AG09319 (cell line): ENCODE results near the gene PCSK6.

ENCODE experiments used
- DNase-seq: peaks from one replicate; pipeline ENCODE4 v3.0.0-alpha.2; 2010; ENCODE audit warnings: low read depth; ENCODE audit errors: extremely low read depth
- TF ChIP-seq, protein P1 (sequence below): IDR thresholded peaks from 2 replicates; pipeline ENCODE4 v1.5.1; 2011; ENCODE audit warnings: low read depth, mild to moderate bottlenecking, inconsistent platforms, low read length, moderate library complexity

The PCSK6 gene

DNA sequence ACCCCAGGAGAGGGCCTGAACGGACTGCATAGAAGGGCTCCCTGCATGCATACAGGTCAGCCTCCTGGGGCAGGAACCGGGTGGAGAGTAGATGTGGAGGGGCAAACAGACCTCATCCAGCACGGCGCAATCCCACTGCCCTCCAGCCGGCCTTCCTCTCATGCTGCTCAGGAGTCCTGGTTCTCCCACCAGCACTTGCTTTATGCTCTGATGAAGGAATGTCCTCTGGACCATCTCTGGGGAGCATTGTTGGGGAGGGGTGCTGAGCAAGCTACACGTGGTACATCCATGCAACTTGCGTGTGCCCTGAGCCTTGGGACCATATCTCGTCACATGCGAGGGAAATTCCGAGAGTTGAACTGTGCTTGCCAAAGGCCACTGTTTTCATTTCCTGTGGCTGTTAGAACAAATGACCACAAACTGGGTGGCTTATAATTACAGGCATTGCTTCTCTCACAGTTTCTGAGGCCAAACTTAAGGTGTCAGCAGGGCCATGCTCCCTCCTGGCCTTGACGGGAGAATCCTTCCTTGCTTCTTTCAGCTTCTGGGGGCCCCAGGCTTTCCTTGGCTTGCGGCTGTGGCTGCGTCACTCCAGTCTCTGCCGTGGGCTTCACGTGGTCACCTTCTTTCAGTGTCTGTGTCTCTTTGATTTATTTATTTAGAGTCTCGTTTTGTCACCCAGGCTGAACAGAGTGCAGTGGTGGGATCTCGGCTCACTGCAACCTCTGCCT, 224.4 kb downstream of the PCSK6 start:
- DNase-seq, result no peak
- TF ChIP-seq, protein P1, sequence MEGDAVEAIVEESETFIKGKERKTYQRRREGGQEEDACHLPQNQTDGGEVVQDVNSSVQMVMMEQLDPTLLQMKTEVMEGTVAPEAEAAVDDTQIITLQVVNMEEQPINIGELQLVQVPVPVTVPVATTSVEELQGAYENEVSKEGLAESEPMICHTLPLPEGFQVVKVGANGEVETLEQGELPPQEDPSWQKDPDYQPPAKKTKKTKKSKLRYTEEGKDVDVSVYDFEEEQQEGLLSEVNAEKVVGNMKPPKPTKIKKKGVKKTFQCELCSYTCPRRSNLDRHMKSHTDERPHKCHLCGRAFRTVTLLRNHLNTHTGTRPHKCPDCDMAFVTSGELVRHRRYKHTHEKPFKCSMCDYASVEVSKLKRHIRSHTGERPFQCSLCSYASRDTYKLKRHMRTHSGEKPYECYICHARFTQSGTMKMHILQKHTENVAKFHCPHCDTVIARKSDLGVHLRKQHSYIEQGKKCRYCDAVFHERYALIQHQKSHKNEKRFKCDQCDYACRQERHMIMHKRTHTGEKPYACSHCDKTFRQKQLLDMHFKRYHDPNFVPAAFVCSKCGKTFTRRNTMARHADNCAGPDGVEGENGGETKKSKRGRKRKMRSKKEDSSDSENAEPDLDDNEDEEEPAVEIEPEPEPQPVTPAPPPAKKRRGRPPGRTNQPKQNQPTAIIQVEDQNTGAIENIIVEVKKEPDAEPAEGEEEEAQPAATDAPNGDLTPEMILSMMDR, result no peak

DNA sequence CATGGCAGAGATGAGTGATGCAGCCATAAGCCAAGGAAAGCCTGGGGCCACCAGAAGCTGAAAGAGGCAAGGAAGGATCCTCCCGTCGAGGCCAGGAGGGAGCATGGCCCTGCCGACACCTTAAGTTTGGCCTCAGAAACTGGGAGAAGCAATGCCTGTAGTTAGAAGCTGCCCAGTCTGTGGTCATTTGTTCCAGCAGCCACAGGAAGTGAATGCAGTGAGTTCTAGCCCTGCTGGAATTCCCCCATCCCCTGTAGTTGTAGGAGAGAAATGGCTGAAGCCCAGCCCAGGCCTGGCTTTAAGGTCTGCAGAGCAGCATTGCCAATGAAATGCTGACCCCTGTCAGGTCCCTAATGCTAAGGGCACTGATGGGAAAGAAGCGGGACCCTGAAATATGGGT, 225.5 kb downstream of the PCSK6 start:
- DNase-seq, result no peak
- TF ChIP-seq, protein P1, result no peak

DNA sequence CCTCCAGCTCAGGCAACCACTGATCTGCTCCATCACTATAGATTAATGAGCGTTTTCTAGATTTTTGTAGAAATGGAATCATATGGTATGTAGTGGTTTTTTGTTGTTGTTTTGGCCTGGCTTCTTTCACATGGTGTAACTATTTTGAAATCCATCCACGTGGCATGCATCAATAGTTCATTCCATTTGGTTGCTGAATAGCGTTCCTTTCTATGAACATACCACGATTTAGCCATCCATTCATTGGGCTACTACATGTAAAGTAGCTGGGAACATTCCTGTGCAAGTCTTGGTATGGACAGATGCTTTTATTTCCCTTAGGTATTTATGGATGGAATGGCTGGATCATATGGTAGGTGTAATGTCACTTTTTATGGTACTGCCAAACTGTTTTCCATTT, 227.0 kb downstream of the PCSK6 start:
- no peak for DNase-seq
- TF ChIP-seq, protein P1, result no peak

DNA sequence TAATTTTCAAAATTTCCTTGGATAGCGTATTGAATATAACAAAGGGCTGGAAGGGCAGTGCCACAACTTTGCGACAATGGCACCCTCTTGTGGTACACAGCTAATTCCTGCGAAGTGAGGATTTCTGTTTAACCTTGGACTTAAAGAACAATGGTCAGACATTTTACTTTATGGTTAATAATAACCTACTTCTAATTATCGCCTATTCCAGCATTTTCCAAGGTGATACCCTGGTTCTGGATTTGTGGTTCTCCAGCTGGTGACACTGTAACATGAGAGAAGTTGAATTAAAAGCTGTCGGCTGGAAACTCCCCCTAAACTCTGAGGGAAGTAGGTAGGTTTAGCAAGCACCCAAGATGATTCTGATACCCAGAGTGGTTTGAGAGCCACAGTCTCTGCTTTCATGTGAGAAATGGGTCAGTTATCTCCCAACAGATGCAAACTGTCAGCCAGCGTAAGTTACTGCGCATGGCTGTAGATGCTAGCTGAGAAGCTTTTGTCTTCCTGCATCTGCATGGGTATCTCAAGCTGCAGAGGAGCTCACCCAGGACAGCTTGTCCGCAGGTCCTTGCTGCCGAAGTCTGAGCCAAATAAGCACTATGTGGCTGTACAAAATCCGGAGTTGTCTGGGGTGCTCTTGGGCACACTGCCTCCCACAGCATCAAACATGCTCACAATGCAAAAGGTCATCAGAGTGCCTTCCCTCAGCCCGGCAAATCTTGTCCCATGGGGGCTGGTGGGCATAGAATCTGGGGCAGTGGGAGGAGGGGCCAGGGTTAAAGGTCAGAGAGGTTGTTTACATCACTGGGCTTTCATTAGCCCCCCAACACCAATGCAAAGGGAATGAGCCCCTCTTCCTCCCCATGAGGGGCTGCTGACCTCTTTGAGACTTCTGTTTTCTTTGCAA, 231.0 kb downstream of the PCSK6 start:
- DNase-seq, result no peak
- TF ChIP-seq, protein P1, result peak; percentile 80

DNA sequence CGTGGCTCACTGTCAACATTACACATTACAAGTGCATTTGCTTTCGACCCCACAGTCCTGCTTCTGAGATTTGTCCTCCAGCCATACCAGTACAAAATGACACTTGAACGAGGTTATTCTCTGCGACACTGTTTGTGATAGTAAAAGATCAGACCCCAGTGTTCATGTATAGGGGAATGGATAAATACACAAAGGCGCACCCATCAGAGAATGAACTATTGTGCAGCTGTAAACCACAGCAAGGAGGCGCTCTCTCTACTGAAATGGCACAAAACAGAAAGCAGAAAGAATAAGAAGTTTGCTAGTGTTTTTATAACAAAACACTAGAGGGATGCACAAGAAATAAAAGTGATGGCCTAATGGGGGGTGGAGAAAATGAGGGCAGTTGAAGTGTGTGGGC, 232.8 kb downstream of the PCSK6 start:
- TF ChIP-seq, protein P1, result no peak; the same call in 1 of the 2 replicates
- DNase-seq, result no peak

DNA sequence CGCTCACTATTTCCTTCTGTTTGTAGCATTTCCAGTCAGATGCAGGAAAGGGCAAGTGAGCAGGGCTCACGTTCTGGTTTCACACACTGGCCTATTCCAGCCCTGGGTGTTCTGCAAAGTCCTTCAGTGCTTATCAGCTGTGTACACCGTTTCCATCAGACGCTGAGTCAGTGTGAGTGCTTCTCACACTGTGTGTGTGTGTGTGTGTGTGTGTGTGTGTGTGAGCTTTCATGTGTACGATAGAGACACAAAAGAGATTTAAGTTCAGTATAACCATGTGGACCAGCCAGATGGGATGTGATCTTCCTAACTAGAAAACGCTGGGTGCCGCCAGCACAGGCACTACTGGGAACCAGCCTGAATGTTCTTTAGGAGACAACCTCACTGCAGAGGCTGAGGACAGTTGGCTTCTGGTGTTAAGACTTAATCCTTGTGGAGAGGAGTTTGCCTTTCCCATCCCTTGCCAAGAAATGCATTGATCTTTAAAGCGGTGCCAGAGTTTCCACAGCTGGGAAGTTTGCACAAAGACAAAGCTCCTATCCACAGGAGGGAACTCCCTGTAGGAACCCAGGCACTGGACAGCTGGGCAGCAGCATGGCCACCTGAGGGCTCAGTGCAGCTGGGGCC, 233.8 kb downstream of the PCSK6 start:
- TF ChIP-seq, protein P1, result no peak
- no peak for DNase-seq

DNA sequence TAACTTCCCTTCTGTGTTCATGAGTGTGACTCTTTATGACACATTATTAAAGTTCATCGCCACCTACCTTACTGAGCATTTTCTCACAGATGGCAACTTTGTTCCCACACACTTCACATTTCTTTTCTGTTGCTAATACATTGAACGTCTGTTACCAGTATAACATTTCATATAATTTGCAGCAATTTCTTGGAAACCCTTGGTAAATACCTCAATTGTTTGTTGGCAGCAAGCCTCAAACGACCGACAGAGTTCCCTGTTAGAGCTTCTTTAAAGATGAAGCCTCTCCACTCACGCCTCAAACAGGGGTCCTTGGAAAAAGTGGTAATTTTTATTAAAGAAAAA, 234.5 kb downstream of the PCSK6 start:
- TF ChIP-seq, protein P1, result no peak
- DNase-seq, result no peak
